H1 (cell line): ENCODE data around the gene NOB1. TPM values are rescaled to one million over a fixed set of nuclear protein-coding genes. Genes with fewer than 3 reads are reported as not detected.

ENCODE experiments used
- ATF3 ChIP-seq: IDR thresholded peaks from 2 replicates; pipeline ENCODE4 v1.6.1; 2011; ENCODE audit warnings: low read depth, mild to moderate bottlenecking, low read length; ENCODE audit not compliant: insufficient read depth
- CHD7 ChIP-seq: fragments of 300-600 bp; sonication (generic); IDR thresholded peaks from 2 replicates; pipeline ENCODE4 v1.7.1; 2012; ENCODE audit warnings: low read length, moderate library complexity, mild to moderate bottlenecking, inconsistent platforms; ENCODE audit not compliant: insufficient replicate concordance
- CTCF ChIP-seq, 3 experiments: IDR thresholded peaks; 1 replicate in 2 of 3; 2 replicates in 1 of 3; pipeline versions ENCODE4 v1.5.1 to v1.6.1; 2011; ENCODE audit warnings: low read length in 3 of 3, mild to moderate bottlenecking in 3 of 3, inconsistent platforms in 2 of 3, low read depth in 1 of 3, moderate library complexity in 1 of 3; ENCODE audit not compliant: insufficient read depth in 1 of 3; ENCODE audit errors: control extremely low read depth in 1 of 3
- MAFK ChIP-seq: IDR thresholded peaks from 2 replicates; pipeline ENCODE4 v1.6.1; 2012; ENCODE audit warnings: low read depth, mild to moderate bottlenecking, improper control_type of control experiment, low read length
- SP1 ChIP-seq: IDR thresholded peaks from 2 replicates; pipeline ENCODE4 v1.6.1; 2011; ENCODE audit warnings: low read depth, low read length
- TBP ChIP-seq: IDR thresholded peaks from 2 replicates; pipeline ENCODE4 v1.6.1; 2011; ENCODE audit warnings: low read depth, low read length, improper control_type of control experiment
- ZNF274 ChIP-seq: IDR thresholded peaks from 2 replicates; pipeline ENCODE4 v1.7.0; 2012; ENCODE audit warnings: low read length, borderline replicate concordance; ENCODE audit errors: extremely low read depth
- polyA plus RNA-seq, 7 experiments: library from polyadenylated mRNA; depleted of rRNA in 3 of 7; stranded (reverse) in 5 of 7; unstranded in 2 of 7; fragments of >200 nt in 5 of 7; fragments of 200-250 nt in 2 of 7; gene quantifications; 1 replicate in 5 of 7; 2 replicates in 1 of 7; 4 replicates in 1 of 7; pipeline versions ENCODE4 v1.2.1 to v1.2.3, GENCODE V29; 2011 to 2013; ENCODE audit warnings: missing spikeins in 2 of 7, mixed read lengths in 2 of 7
- total RNA-seq: library from RNA; stranded (reverse); fragmentation: NEBNext Ultra II Directional; extraction: Animal tissue kit (Norgen Biotek cat#: 25700); gene quantifications from 2 replicates; pipeline ENCODE4 v1.2.1, GENCODE V29; 2021

Gene NOB1
- total and polyA plus RNA-seq, 2 of the 8 experiments (the other 6 are each of a cell fraction or from before 2014, with no cell fraction given), result 88.2 to 108 TPM

DNA sequence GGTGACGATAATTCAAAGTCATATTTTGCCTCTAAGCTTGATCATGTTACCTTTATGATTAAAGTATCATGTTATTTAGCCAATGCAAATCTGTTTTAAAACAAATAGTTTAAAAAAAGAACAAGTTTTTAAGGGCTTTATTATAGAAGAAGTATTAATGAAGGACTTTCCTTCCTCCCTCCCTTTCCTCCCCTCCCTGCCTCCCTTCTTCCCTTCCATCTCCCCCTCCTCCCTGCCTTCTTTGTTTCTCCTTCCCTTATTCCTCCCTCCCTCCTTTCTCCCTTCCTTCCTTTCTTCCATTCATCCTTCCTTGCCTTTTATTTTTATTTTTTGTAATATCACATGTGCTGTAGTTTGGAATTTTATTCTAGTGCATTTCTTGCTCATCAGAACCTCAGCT is 54.8 kb downstream of the NOB1 start (continued):
- no peak for TF ChIP-seq CHD7
- TF ChIP-seq TBP, result no peak
- TF ChIP-seq ZNF274, result no peak
- no peak for TF ChIP-seq ATF3
- TF ChIP-seq CTCF (IDR thresholded peaks at IDR 0.05; ENCODE audit: control extremely low read depth in 1 of 3, insufficient read depth in 1 of 3, low read depth in 1 of 3, low read length in 3 of 3), result no peak
- no peak for TF ChIP-seq SP1
- no peak for TF ChIP-seq MAFK
